KMS-11 (cell line): Measurements from ENCODE around the gene SKI.
"Not testable (repeated sequence)": the region's sequence is repeated elsewhere in the genome, so short reads cannot be mapped to it uniquely, and the experiment has no call there.

Experiments used
- H2AFZ ChIP-seq: fragments of 200-600 bp; sonication (generic); 2 replicates; pipeline ENCODE4 v1.6.1; 2016; ENCODE audit warnings: antibody characterized with exemption, mixed run types, low read depth
- H3K27ac ChIP-seq: fragments of 200-600 bp; sonication (generic); 2 replicates; pipeline ENCODE4 v1.6.1; 2016; ENCODE audit warnings: mild to moderate bottlenecking, mixed run types
- H3K27me3 ChIP-seq: fragments of 200-600 bp; sonication (generic); 2 replicates; pipeline ENCODE4 v1.6.1; 2017; ENCODE audit warnings: mild to moderate bottlenecking, low read depth, mixed run types, moderate library complexity; ENCODE audit not compliant: insufficient read depth
- H3K36me3 ChIP-seq: fragments of 200-600 bp; sonication (generic); 2 replicates; pipeline ENCODE4 v1.6.1; 2017; ENCODE audit warnings: mild to moderate bottlenecking, mixed run types; ENCODE audit not compliant: insufficient read depth
- H3K4me1 ChIP-seq: fragments of 200-600 bp; sonication (generic); 2 replicates; pipeline ENCODE4 v1.6.1; 2016; ENCODE audit warnings: mild to moderate bottlenecking, low read depth, mixed run types; ENCODE audit not compliant: poor library complexity, severe bottlenecking
- H3K4me2 ChIP-seq: fragments of 200-600 bp; sonication (generic); 2 replicates; pipeline ENCODE4 v1.7.0; 2016; ENCODE audit warnings: mild to moderate bottlenecking, mixed run types
- H3K4me3 ChIP-seq: fragments of 200-600 bp; sonication (generic); IDR thresholded peaks from 2 replicates; pipeline ENCODE4 v1.6.1; 2017; ENCODE audit warnings: low read depth, low read length, mixed read lengths; ENCODE audit not compliant: insufficient read depth
- H3K79me2 ChIP-seq: fragments of 200-600 bp; sonication (generic); 2 replicates; pipeline ENCODE4 v1.6.1; 2016; ENCODE audit warnings: low read depth, mixed run types; ENCODE audit not compliant: insufficient read depth
- H3K9ac ChIP-seq: fragments of 200-600 bp; sonication (generic); 2 replicates; pipeline ENCODE4 v1.6.1; 2016; ENCODE audit warnings: mild to moderate bottlenecking, mixed run types
- H4K20me1 ChIP-seq: fragments of 200-600 bp; sonication (generic); 2 replicates; pipeline ENCODE4 v1.6.1; 2016; ENCODE audit warnings: mild to moderate bottlenecking, mixed run types; ENCODE audit not compliant: insufficient read depth
- CTCF ChIP-seq: fragments of 200-600 bp; sonication (generic); conservative IDR thresholded peaks from 2 replicates; pipeline ENCODE4 v1.6.1; 2017; ENCODE audit warnings: low read depth, mild to moderate bottlenecking, antibody characterized with exemption, low read length, moderate library complexity, mixed read lengths

Gene SKI

GRCh38 chr1:2242814-2243725, 15.0 kb downstream of the SKI start:
- Histone ChIP-seq H3K36me3 (no peaks in the 10 kb centered on the region), H4K20me1 (no peaks in the 10 kb centered on the region)

GRCh38 chr1:2247045-2247394, 18.9 kb downstream of the SKI start:
- not testable (repeated sequence) for H3K4me3 ChIP-seq, H4K20me1 ChIP-seq, H3K36me3 ChIP-seq, H3K4me2 ChIP-seq, H2AFZ ChIP-seq, H3K4me1 ChIP-seq, H3K9ac ChIP-seq, H3K27ac ChIP-seq, H3K79me2 ChIP-seq
- H3K27me3 ChIP-seq = peaks cover 42% of the 10 kb centered on the region; the same call in 1 of the 2 replicates

More at GRCh38 chr1:2242814-2243725, 15.0 kb downstream of the SKI start:
- TF ChIP-seq CTCF = no peak
- Histone ChIP-seq H3K4me3 (no peak overlapping the region), H3K79me2 (no peaks in the 10 kb centered on the region), H2AFZ (no peak overlapping the region), H3K4me2 (no peak overlapping the region), H3K27me3 (peaks cover 49% of the 10 kb centered on the region; the same call in 1 of the 2 replicates), H3K27ac (no peak overlapping the region), H3K9ac (no peak overlapping the region), H3K4me1 (no peaks in the 10 kb centered on the region)

GRCh38 chr1:2247760-2248126, 19.6 kb downstream of the SKI start:
- H3K27ac ChIP-seq = no peak overlapping the region
- H3K4me3 ChIP-seq = no peak overlapping the region
- no peak overlapping the region for H3K9ac ChIP-seq
- peaks cover 34% of the 10 kb centered on the region; the same call in 1 of the 2 replicates for H3K27me3 ChIP-seq
- H3K4me1 ChIP-seq = no peaks in the 10 kb centered on the region
- no peak for TF ChIP-seq CTCF
- no peaks in the 10 kb centered on the region for H3K36me3 ChIP-seq
- no peaks in the 10 kb centered on the region for H4K20me1 ChIP-seq
- H2AFZ ChIP-seq = no peak overlapping the region
- no peaks in the 10 kb centered on the region for H3K79me2 ChIP-seq
- H3K4me2 ChIP-seq = no peak overlapping the region

- Histone ChIP-seq H3K9ac (no peak overlapping the region), H3K4me1 (no peaks in the 10 kb centered on the region), H3K79me2 (no peaks in the 10 kb centered on the region)
These were observed 20.2 kb downstream of the SKI start for GRCh38 chr1:2248127-2248826.

More at GRCh38 chr1:2248127-2248826, 20.2 kb downstream of the SKI start:
- H3K27ac ChIP-seq = no peak overlapping the region
- no peak for TF ChIP-seq CTCF
- no peaks in the 10 kb centered on the region for H3K36me3 ChIP-seq
- H3K4me3 ChIP-seq = no peak overlapping the region
- peaks cover 30% of the 10 kb centered on the region; the same call in 1 of the 2 replicates for H3K27me3 ChIP-seq
- H3K4me2 ChIP-seq = no peak overlapping the region
- no peak overlapping the region for H2AFZ ChIP-seq
- no peaks in the 10 kb centered on the region for H4K20me1 ChIP-seq
